GM23248 (cell line): ENCODE data around the gene GORASP1. TPM values are rescaled to one million over a fixed set of nuclear protein-coding genes. Genes with fewer than 3 reads are reported as not detected.
A peak's percentile ranks its signal among the peaks of the same experiment; 100 is the strongest.

Experiments used
- DNase-seq: peaks from one replicate; pipeline ENCODE4 v3.0.0-alpha.2; 2015
- H2AFZ ChIP-seq: fragments of 200-600 bp; sonication (generic); 2 replicates; pipeline ENCODE4 v1.6.1; 2016; ENCODE audit warnings: antibody characterized with exemption
- H3F3A ChIP-seq: fragments of 200-600 bp; sonication (generic); 2 replicates; pipeline ENCODE4 v1.6.1; 2016; ENCODE audit warnings: mild to moderate bottlenecking, antibody characterized with exemption, mixed run types; ENCODE audit not compliant: insufficient read depth
- H3K27ac ChIP-seq: fragments of 200-600 bp; sonication (generic); 2 replicates; pipeline ENCODE4 v1.5.1; 2016; ENCODE audit warnings: mild to moderate bottlenecking
- H3K27me3 ChIP-seq: fragments of 200-600 bp; sonication (generic); replicated peaks from 2 replicates; pipeline ENCODE4 v1.6.1; 2016; ENCODE audit warnings: mild to moderate bottlenecking; ENCODE audit not compliant: insufficient read depth
- H3K36me3 ChIP-seq: fragments of 200-600 bp; sonication (generic); 2 replicates; pipeline ENCODE4 v1.6.1; 2016; ENCODE audit warnings: low read depth, mild to moderate bottlenecking
- H3K4me1 ChIP-seq: fragments of 200-600 bp; sonication (generic); 2 replicates; pipeline ENCODE4 v1.6.1; 2016; ENCODE audit warnings: mild to moderate bottlenecking; ENCODE audit not compliant: insufficient read depth
- H3K4me2 ChIP-seq: fragments of 200-600 bp; sonication (generic); one replicate; pipeline ENCODE4 v1.6.1; 2016; ENCODE audit warnings: mild to moderate bottlenecking; ENCODE audit not compliant: unreplicated experiment
- H3K4me3 ChIP-seq: fragments of 200-600 bp; sonication (generic); 2 replicates; pipeline ENCODE4 v1.5.1; 2016; ENCODE audit warnings: mild to moderate bottlenecking
- H3K79me2 ChIP-seq: fragments of 200-600 bp; sonication (generic); 2 replicates; pipeline ENCODE4 v1.6.1; 2016; ENCODE audit warnings: mild to moderate bottlenecking; ENCODE audit not compliant: insufficient read depth
- H3K9ac ChIP-seq: fragments of 200-600 bp; sonication (generic); 2 replicates; pipeline ENCODE4 v1.6.1; 2016; ENCODE audit warnings: mild to moderate bottlenecking
- H3K9me2 ChIP-seq: fragments of 200-600 bp; sonication (generic); 2 replicates; pipeline ENCODE4 v1.6.1; 2016; ENCODE audit warnings: mixed run types, mild to moderate bottlenecking, moderate library complexity; ENCODE audit not compliant: insufficient read depth
- H3K9me3 ChIP-seq: fragments of 200-600 bp; sonication (generic); one replicate; pipeline ENCODE4 v1.6.1; 2017; ENCODE audit warnings: low read depth
- H4K20me1 ChIP-seq: fragments of 200-600 bp; sonication (generic); 2 replicates; pipeline ENCODE4 v1.6.0; 2016; ENCODE audit not compliant: insufficient read depth
- EZH2 ChIP-seq: fragments of 200-600 bp; sonication (generic); IDR thresholded peaks from 2 replicates; pipeline ENCODE4 v1.6.1; 2018; ENCODE audit warnings: antibody characterized with exemption, mild to moderate bottlenecking; ENCODE audit not compliant: insufficient read depth, poor library complexity, severe bottlenecking
- EZH2phosphoT487 ChIP-seq: fragments of 200-600 bp; sonication (generic); IDR thresholded peaks from 2 replicates; pipeline ENCODE4 v1.6.1; 2018; ENCODE audit warnings: antibody characterized with exemption, moderate library complexity, mild to moderate bottlenecking, low read depth; ENCODE audit not compliant: insufficient read depth
- WGBS, 2 experiments: methylation state at CpG; one replicate each; pipeline ENCODE4 v1.1.6; 2015 to 2017; ENCODE audit warnings: low lambda C conversion rate in 2 of 2, low coverage in 1 of 2; ENCODE audit errors: missing lambda C conversion rate in 2 of 2; 5-methylcytosine and 5-hydroxymethylcytosine counted together
- in situ Hi-C: fragments of 300-500 bp; cut with MboI; formaldehyde crosslinking; loops from 2 replicates; pipeline ENCODE4 v1.15.0; 2020
- polyA plus RNA-seq: library from polyadenylated mRNA; unstranded; fragments of >200 nt; fragmentation: Nextera tagmentation; extraction: Ambion mirVana; gene quantifications from 2 replicates; pipeline ENCODE4 v1.2.1, GENCODE V29; 2016
- total RNA-seq: library from RNA; depleted of rRNA; stranded (reverse); fragments of >200 nt; shearing (Covaris generic); gene quantifications from 2 replicates; pipeline ENCODE4 v1.2.3, GENCODE V29; 2014

GORASP1 gene
- total and polyA plus RNA-seq, 2 experiments from 2014 or later: 33.1 to 63.8 TPM

GRCh38 chr3:39141171-39141995, 34.0 kb upstream of the GORASP1 start:
- Histone ChIP-seq H3K36me3 (peaks cover 33% of the 10 kb centered on the region), H3K27ac (no peak overlapping the region), H3K4me1 (peaks cover 28% of the 10 kb centered on the region), H2AFZ (no peak overlapping the region), H4K20me1 (no peaks in the 10 kb centered on the region; the same call in none of the 2 replicates), H3K9ac (no peak overlapping the region), H3K79me2 (peaks cover 64% of the 10 kb centered on the region), H3K9me3 (no peaks in the 10 kb centered on the region), H3K9me2 (no peaks in the 10 kb centered on the region), H3K27me3 (no peaks in the 10 kb centered on the region), H3F3A (peaks cover 28% of the 10 kb centered on the region), H3K4me3 (no peak overlapping the region), H3K4me2 (no peak overlapping the region)
- 80 to 81% methylated on average over 4 of the region's 4 CpGs for WGBS, 2 experiments
- in situ Hi-C loops: no loop called here
- TF ChIP-seq EZH2phosphoT487: no peak
- TF ChIP-seq EZH2: no peak
- peak; percentile 54 for DNase-seq

GRCh38 chr3:39140341-39140971, 33.0 kb upstream of the GORASP1 start:
- Histone ChIP-seq H2AFZ (no peak overlapping the region), H3K9me3 (no peaks in the 10 kb centered on the region), H3K9ac (no peak overlapping the region), H4K20me1 (no peaks in the 10 kb centered on the region; the same call in 1 of the 2 replicates), H3F3A (peaks cover 18% of the 10 kb centered on the region; the same call in 1 of the 2 replicates), H3K27ac (no peak overlapping the region), H3K27me3 (no peaks in the 10 kb centered on the region), H3K4me3 (no peak overlapping the region), H3K36me3 (peaks cover 25% of the 10 kb centered on the region), H3K9me2 (no peaks in the 10 kb centered on the region), H3K4me2 (no peak overlapping the region), H3K79me2 (peaks cover 55% of the 10 kb centered on the region), H3K4me1 (peaks cover 19% of the 10 kb centered on the region)
- TF ChIP-seq EZH2 (no peak), EZH2phosphoT487 (no peak)
- no peak for DNase-seq
- 97% methylated on average over 2 of the region's 2 CpGs for WGBS, 2 experiments
- in situ Hi-C loops: no loop called here

GRCh38 chr3:39139442-39139841, 32.0 kb upstream of the GORASP1 start:
- 96 to 100% methylated on average over 2 of the region's 2 CpGs for WGBS, 2 experiments
- Histone ChIP-seq H3K4me3 (no peak overlapping the region), H3K4me1 (peaks cover 19% of the 10 kb centered on the region), H3K9me3 (no peaks in the 10 kb centered on the region), H3K27me3 (no peaks in the 10 kb centered on the region), H3K9me2 (no peaks in the 10 kb centered on the region), H2AFZ (no peak overlapping the region), H3K9ac (no peak overlapping the region), H4K20me1 (no peaks in the 10 kb centered on the region; the same call in 1 of the 2 replicates), H3K79me2 (peaks cover 45% of the 10 kb centered on the region), H3K36me3 (peaks cover 15% of the 10 kb centered on the region), H3K27ac (no peak overlapping the region), H3F3A (peaks cover 15% of the 10 kb centered on the region; the same call in 1 of the 2 replicates), H3K4me2 (no peak overlapping the region)
- no peak for DNase-seq
- in situ Hi-C loops: no loop called here
- TF ChIP-seq EZH2phosphoT487 (no peak), EZH2 (no peak)

GRCh38 chr3:39138804-39139415, 31.5 kb upstream of the GORASP1 start:
- H3K36me3 ChIP-seq: peaks cover 13% of the 10 kb centered on the region
- in situ Hi-C loops: no loop called here
- no peaks in the 10 kb centered on the region for H3K9me3 ChIP-seq
- no peak overlapping the region for H3K4me3 ChIP-seq
- peaks cover 19% of the 10 kb centered on the region for H3K4me1 ChIP-seq
- H3K9ac ChIP-seq: no peak overlapping the region
- 71% methylated on average over 4 to 7 of the region's 7 CpGs for WGBS, 2 experiments
- H3K27ac ChIP-seq: no peak overlapping the region
- peak; percentile 35 for DNase-seq
- no peaks in the 10 kb centered on the region for H3K9me2 ChIP-seq
- peaks cover 15% of the 10 kb centered on the region; the same call in 1 of the 2 replicates for H3F3A ChIP-seq
- H2AFZ ChIP-seq: no peak overlapping the region
- H3K4me2 ChIP-seq: no peak overlapping the region
- H3K79me2 ChIP-seq: peaks cover 40% of the 10 kb centered on the region
- no peaks in the 10 kb centered on the region for H3K27me3 ChIP-seq
- H4K20me1 ChIP-seq: no peaks in the 10 kb centered on the region; the same call in 1 of the 2 replicates
- no peak for TF ChIP-seq EZH2
- no peak for TF ChIP-seq EZH2phosphoT487
